GM19025 (cell line): Measurements from ENCODE around the gene PPARA.
"Not testable (repeated sequence)": the region's sequence is repeated elsewhere in the genome, so short reads cannot be mapped to it uniquely, and the experiment has no call there.

Experiments
- ATAC-seq: cut with Tn5 transposase; IDR thresholded peaks from one replicate; pipeline ENCODE4 v1.9.1; 2021; ENCODE audit warnings: mild to moderate bottlenecking, low read depth, moderate library complexity; ENCODE audit not compliant: unreplicated experiment

Gene PPARA

DNA sequence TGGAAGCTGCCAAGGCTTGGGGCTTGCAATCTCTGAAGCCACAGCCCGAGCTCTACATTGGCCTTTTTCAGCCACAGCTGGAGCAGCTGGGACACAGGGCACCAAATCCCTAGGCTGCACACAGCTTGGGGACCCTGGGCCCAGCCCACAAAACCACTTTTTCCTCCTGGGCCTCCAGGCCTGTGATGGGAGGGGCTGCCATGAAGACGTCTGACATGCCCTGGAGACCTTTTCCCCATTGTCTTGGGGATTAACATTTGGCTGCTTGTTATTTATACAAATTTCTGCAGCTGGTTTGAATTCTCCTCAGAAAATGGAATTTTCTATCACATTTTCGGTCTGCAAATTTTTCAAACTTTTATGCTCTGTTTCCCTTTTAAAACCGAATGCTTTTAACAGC lies 115.3 kb downstream of the PPARA start:
- not testable (repeated sequence) for ATAC-seq

DNA sequence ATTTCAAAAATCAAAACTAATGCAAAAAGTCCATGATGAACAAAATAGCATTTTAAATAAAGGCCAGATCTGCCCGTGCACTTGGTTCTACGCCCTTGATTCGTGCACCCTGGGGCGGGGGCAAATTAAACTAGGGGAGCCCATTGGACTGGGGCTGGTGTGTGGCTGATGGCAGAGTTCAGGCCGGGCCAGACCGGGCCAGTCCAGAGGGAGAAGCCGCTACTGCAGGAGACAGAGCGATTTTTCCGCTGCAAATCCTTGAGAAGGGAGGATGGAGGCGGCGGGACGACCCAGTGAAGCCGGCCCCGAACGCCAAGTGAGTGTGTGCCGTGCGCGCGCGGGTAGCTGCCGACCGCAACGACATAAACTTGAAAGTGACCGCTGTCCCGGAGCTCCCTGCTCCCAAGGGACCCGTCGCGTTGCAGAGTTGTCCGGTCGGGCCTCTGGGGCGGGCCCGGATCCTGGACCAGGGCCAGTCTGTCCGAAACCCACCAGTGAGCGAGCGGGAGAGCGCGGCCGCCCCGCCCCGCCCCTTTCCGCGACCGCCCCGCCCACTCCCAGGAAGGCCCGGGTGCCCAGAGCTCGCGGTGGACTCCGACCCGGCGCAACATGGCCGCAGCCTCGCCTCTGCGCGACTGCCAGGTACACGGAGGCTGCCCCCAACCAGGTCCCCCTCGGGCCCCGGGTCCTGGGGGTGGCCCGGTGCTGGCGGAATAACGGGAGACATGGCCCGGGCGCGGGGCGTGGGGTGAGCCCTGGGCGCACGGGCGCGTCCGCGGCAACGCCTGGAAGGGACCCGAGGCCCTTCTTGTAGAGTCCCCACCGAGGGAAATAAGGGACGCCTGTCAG lies 117.3 kb downstream of the PPARA start, which contains the start of gene TTC38:
TTC38 (plus strand) TSS at position 578 of the 849 bp plus-strand sequence; CDS start at position 610, 32 bp downstream.
- peak; percentile 85 for ATAC-seq

DNA sequence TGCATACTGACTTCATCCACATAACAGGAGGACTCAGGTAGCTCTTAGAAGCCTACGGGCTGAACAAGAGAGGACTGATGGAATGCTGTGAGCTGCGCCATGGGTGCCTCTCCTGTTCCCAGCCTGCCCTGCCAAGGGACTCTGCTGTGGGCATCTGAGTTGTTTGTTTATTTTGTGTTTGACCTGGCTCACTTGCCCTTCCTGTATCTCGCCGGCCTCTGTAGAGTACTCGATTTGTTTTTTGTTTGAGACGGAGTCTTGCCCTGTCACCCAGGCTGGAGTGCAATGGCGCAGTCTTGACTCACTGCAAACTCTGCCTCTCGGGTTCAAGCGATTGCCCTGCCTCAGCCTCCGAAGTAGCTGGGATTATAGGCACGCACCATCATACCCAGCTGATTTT lies 119.2 kb downstream of the PPARA start:
- ATAC-seq = no peak

DNA sequence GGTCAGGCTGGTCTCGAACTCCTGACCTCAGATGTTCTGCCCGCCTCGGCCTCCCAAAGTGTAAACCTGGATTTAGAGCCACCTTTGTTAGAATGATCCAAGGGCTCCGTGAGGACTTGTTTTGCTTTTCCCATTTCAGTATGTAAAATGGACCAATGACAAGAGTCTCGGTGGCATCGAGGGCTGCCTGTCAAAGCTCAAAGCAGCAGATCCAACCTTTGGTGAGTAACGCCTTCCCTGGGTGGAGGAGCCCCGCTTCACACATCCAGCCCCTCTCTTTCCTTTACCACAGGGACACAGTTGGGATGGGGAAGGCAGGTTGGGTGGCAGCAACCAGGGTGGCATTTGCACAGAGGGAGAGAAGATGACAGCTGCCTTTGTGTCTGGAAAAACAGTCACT lies 121.9 kb downstream of the PPARA start:
- no peak for ATAC-seq

DNA sequence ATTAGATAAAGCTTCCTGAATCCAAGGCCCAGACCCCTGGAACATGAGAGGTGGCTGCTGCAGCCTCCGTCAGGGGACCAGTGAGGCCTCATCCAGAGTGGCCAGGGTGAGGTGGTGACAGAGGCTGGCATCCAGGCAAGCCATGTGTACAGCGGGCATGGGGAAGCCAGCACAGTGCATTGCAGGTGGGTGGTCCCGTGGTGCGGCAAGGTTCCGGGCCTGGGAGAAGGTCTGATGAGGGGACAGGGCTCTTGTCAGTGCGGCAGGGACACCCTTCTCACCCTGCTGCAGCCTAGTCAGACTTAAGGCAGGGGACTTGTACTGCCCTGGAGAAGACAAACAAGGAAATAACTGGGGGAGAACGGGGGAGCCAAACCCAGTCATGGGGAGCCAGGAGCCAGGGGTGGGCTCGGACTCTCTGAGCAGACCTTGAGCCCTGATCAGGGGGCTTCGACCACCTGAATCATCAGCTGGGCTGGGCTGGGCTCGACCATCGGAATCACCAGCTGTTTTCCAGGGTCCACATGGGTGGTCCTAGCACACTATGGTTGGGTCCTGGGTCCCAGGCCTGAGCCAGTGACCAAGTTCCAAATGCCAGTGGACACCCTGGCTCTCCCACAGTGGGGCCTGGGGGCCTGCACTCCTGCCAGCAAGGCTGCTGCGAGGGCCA lies 122.6 kb downstream of the PPARA start:
- ATAC-seq = no peak

DNA sequence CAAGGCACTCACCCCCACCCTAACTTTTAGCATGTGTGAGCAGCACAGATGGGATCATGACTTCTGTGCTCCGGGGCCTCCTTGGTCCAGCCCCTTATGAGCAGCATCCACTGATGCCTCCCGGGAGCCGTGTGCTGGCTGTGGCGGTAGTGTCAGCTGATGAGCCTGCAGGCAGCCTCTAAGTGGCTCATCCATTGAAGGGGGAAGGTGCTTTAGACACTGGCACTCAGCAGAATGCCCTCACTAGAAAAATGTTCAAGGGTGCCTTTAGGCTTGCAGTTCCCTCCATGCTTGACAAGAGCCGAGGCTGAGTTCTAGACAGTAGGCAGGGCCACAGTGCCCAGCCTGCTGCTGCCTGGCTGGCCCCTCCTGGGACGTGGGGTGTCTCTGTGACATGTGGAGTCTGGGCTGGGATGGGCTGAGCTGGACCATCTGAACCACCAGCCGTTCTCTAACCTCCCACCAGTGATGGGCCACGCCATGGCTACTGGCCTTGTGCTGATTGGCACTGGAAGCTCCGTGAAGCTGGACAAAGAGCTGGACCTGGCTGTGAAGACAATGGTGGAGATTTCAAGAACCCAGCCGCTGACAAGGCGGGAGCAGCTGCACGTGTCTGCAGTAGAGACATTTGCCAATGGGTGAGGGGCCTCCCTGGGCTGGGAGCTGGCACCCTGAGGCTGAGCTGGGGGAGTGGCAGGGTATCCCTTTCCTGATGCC lies 123.3 kb downstream of the PPARA start:
- no peak for ATAC-seq

DNA sequence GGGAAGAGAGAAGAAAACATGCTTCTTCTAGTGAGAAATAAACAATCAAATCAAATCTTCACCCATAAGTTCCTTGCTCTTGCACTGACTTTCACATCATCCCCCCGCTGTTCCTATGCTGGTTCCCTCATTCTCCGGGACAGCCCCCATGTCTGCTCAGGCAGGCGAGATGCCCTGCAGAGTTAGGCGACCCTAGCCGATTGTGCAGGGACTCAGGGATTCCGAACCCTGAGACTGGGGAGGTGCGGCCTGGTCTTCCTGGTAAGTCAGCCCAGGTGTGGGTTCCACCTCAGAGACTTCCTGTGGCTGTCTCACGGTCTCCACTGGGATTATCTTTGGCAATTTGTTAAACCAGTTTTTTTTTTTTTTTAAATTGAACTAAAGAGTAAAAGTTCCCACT lies 124.1 kb downstream of the PPARA start:
- no peak for ATAC-seq

DNA sequence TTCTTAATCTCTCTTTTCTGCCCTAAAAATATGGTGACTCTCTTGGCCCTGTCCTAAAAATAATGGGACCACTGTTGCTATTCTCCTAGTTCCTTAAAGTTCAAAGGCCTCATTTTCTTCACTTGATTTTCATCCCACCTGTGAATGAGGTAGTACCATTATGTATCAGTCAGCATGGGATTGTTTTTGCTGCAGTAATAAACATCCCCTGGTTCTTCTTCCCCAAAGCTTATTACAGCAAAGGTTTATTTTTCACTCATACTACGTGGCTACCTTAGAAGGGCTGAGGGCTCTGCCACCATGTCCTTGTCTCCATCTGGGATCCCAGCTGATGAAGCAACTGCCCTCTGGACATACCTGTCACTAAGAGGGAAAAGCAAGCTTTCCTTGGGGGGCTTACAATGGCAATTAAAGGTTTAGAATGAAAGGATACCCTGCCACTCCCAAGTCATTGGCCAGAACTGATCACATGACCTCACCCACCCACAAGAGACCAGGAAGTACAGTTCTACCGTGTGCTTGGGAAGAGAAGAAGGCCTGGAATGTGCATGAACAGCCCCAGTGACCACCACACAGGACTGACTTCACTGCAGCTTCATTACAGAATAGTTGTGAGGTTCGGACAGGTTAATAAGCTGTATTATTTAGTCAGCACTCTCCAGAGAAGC lies 125.3 kb downstream of the PPARA start:
- no peak for ATAC-seq

DNA sequence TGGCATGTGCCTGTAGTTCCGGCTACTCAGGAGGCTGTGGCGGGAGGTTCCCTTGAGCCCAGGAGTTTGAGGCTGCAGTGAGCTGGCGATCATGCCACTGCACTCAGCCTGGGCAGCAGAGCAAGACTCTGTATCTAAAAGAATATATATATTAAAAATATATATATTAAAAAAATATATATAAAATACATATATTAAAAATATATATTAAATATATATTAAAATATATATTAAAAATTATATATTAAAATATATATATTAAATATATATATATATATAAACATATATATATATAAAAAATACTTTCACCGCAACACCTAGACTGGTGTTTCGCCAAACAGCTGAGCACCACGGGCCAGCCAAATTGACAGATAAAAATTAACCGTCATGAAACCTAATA lies 126.2 kb downstream of the PPARA start:
- ATAC-seq = no peak

DNA sequence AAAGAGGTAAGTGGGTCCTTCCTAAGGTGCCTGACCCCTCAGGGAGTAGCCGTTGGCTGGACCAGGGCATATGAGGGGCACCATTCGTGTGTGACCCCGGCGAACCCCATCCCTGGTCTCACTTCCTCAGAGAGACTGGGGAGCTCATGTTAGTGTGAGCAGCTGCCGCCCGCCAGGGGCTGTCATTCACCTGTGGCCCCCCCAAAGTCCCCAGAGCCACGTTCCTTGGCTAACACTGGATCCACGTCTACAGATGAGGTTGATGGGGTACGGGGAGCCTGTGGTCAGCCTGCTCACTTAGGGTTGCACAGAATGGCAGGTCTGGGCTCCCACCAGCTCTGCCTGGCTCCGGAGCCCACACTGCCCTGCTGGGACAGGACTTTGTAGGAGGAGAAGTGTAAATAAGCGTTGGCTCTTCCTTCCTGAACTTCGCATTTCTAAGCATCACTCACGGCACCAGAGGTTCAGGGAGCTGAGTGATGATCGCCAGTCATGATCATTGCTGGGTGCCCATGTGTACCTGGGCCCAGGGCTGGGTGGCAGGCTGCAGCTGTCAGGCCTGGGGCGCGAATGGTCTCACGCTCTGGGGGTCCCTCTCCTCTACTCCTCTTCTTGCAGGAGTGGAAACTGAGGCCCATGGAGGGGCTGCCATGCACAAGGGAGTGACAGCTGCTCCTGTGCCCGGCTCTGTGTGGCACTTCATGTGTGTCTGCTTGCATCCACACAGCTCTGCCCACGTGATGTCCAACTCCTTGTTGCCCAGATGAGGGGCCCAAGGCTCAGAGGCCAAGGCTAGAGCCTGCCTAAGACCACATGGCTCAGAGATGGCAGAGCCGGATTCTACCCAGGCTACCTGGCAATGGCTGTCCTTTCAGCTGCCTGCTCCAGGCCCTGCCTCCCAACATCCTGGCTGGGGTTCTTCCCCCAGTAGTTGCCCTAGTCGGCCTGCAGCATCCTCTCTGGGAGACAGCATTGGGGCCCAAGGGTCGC lies 128.6 kb downstream of the PPARA start:
- ATAC-seq = no peak

DNA sequence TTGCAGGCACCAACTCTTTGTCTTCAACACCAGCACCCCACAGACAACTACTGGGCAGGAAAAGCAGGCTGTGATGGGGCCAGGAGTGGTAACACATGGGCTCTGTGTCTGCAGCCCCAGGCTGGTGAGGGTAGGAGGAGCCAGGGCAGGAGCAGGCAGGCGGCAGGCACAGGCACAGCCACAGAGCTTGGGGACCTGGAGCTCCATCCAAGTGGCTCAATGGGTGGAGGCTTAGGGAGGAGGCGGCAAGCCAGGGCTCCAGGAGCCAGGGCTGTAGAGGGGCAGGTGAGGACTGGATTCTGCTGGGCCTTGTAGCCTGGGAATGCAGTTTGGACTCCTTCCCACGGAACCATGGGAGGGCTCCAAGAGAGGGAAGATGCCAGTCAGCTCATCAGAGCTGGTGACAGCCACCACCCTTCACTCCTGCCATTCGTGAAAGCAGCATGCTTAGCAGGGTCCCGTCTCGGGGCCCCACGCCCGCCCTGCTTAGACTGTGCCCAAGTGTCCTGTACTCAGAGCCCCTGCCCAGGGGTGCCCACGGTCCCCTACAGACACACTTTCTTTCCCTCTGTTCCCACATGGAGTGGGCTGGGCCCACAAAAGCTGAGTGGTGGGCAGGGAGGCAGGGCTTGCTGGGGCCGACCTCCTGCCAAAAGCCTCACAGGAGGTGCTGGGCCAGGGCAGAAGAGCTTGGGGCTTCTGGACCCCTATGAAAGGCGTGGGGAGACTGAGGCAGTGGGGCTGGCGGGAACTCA lies 129.9 kb downstream of the PPARA start:
- ATAC-seq = no peak

DNA sequence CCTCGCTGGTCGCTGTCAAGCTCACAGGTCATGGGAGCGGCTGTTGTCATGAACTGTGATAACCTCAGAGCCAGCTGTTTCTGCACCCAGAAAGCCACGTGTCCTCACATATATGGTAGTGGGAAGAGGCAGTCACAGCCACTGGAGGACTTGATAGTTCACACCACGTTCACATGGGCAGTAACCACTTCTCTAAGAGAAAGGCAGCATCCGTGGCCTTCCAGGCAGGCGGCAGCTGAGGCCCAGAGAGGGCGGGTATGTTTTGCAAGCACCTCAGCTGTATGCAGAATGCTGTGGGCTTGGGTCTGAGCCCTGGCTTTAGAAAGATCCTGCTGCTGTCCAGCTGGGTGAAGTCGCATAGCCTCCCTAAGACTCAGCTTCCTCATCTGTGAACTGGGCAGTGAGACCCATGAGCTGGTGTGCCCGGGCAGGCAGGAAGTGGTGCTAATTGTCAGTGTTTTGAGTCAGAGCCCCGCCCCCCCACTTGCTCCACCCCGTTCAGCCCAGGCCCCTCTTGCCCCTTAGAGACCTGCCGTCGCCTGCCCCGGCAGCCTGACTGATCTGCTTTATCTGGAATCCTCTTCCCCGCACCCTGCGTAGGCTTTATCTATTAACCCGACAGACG lies 130.8 kb downstream of the PPARA start:
- ATAC-seq = no peak

DNA sequence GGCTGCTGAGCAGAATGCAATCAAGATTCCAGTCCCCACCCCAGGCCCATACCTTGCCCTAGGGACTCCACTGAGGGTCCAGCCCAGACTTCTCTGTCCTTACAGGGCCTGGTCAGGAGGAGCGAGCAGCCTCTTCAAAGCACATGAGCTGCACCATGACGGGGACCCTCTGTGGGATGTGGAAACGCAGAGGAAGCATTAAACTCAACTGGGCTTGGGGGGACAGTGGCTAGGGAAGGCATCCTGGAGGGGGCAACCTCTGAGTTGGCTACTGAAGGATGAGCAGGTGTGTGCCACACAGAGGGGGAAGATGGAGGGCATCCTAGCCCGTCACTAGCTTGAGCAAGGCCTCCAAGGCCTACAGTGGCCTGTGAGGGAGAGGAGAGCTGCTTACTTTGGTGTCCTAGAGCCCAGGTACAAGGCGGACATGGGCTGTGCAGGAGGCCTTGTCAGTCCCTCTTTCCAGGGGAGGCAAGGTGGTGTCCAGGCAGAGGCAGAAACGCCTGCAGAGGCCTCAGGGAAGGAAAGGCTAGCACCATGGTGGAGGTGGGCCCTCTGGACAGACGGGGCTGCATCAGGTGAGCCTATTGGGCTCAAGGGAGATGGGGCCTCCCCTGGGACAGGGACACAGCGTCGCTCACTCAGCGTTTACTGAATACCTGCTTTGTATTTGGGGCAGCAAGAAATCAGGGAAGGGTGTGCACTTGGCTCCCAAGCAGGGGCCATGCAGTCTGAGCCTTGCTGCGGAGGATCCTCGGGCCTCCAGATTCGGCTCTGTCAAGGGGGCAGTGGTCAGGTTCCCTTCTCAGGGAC lies 131.7 kb downstream of the PPARA start:
- no peak for ATAC-seq

DNA sequence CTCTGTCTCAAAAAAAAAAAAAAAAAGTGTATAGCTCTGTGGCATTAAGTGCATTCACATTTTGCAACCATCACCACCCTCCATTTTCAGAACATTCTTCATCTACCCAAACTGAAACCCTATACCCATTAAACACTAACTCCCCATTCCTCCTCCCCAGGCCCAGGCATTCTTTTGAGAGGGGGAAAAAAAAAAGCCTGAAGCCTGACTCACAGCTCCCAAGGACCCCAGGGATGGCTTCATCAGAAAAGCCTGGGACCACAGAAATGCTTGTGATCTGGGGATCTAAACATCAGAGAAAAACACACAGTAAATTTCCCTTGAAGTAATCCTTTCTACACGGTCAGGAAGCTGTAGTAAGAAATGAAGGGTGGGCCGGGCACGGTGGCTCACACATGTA lies 135.7 kb downstream of the PPARA start:
- ATAC-seq = no peak

DNA sequence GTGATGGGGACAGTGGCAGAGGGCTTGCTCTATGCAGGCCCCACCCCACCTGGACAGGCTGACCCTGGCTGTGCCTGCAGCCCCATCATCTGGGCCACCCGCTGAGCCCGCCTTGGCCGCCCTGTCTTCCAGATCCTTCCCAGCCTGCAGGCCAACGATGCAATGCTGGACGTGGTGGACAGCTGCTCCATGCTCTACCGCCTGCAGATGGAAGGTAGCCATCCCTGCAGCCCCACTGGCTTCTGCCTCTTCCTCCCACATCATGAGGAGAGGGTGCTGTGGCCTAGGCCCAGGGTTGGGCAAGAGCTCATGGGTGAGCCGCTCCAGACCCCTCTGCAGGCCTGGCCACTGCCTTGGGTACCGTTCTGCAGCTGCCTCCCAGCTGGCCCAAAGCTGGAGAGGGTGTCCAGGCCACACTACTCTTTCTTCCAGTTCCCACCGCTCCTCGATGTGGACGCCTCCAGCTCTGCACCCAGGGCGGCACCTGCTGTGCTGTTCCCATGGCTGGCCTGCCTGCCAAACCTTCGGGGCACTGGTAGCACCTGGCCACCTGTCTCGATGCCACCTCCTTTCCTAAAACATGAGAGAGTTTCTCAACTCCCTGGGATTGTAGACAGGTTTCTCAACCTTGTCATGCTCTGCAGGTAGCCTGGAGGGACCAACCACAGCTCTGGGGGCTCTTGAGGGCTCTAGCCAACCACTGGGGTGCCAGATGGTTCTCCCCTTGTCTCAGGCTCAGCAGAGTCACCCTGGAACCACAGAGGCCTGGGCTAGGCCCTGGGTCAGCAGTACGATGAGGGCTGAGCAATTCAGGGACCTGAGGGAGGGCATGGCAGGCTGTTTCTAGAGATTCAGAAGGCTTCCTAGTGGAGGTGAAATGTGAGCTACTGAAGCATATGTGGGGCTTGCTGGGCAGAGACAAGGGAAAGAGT lies 136.9 kb downstream of the PPARA start:
- no peak for ATAC-seq
